Gastrocnemius medialis (tissue), 4 donors: ENCODE measurements around the gene CD46. TPM values are rescaled to one million over a fixed set of nuclear protein-coding genes. Genes with fewer than 3 reads are reported as not detected.
A peak's percentile ranks its signal among the peaks of the same experiment; 100 is the strongest.
"Not testable (repeated sequence)": the region's sequence is repeated elsewhere in the genome, so short reads cannot be mapped to it uniquely, and the experiment has no call there.

Experiments
- ATAC-seq, 2 donors: fragments of 150-250 bp; one replicate each; pipeline ENCODE4 v1.9.1; 2016
- DNase-seq, 2 donors: peaks; one replicate each; pipeline ENCODE4 v3.0.0-alpha.2; 2019
- H3K27ac ChIP-seq, 4 donors: fragments of 200-600 bp; sonication (generic); 1 replicate in 1 of 4; 2 replicates in 3 of 4; pipeline ENCODE4 v1.5.1; 2016 to 2018; ENCODE audit warnings: mild to moderate bottlenecking in 2 of 4, moderate library complexity in 1 of 4
- H3K27me3 ChIP-seq, 3 donors: fragments of 200-600 bp; sonication (generic) in 2 of 3; 1 replicate in 1 of 3; 2 replicates in 2 of 3; pipeline versions ENCODE4 v1.5.1 to v1.6.0; 2016 to 2019; ENCODE audit warnings: mild to moderate bottlenecking in 1 of 3, moderate library complexity in 1 of 3
- H3K36me3 ChIP-seq, 2 donors: fragments of 200-600 bp; sonication (generic) in 1 of 2; one replicate each; pipeline ENCODE4 v1.5.1; 2017 to 2018
- H3K4me1 ChIP-seq, 2 donors: fragments of 200-600 bp; sonication (generic) in 1 of 2; one replicate each; pipeline ENCODE4 v1.5.1; 2016 to 2017; ENCODE audit warnings: mild to moderate bottlenecking in 2 of 2
- H3K4me3 ChIP-seq, 4 donors: fragments of 200-600 bp; sonication (generic) in 3 of 4; 1 replicate in 1 of 4; 2 replicates in 3 of 4; pipeline ENCODE4 v1.5.1; 2016 to 2019; ENCODE audit warnings: mild to moderate bottlenecking in 2 of 4
- H3K9me3 ChIP-seq, 3 donors: fragments of 200-600 bp; sonication (generic) in 2 of 3; 1 replicate in 1 of 3; 2 replicates in 2 of 3; pipeline ENCODE4 v1.5.1; 2016 to 2019
- POLR2A ChIP-seq, 2 donors: fragments of 450-650 bp; IDR thresholded peaks; one replicate each; pipeline ENCODE4 v1.6.1; 2017; ENCODE audit warnings: antibody characterized with exemption in 2 of 2, mild to moderate bottlenecking in 2 of 2, moderate library complexity in 2 of 2
- in situ Hi-C, 4 donors: fragments of 200-750 bp; cut with MboI; loops; one replicate each; pipeline versions ENCODE4 v1.15.0 to v1.8.0; 2017; ENCODE audit warnings: low sequenced_read_pairs in 4 of 4
- intact Hi-C: fragments of 100-400 bp; cut with DNase I; formaldehyde crosslinking; loops from one replicate; pipeline ENCODE4 v1.15.1; 2023; ENCODE audit warnings: low total_unique reads
- total RNA-seq, 4 donors: library from RNA; depleted of rRNA; stranded (reverse); fragments of >200 nt; gene quantifications; one replicate each; pipeline versions ENCODE4 v1.1.0 to v1.2.3, GENCODE V29; 2016
- TF ChIP-seq, protein P1 (sequence below), 5 experiments: fragments of 450-650 bp in 3 of 5; fragments of 200-600 bp in 2 of 5; sonication (generic) in 2 of 5; IDR thresholded peaks in 4 of 5; conservative IDR thresholded peaks in 1 of 5; 1 replicate in 4 of 5; 2 replicates in 1 of 5; pipeline ENCODE4 v1.5.1; 2016 to 2019; ENCODE audit warnings: antibody characterized with exemption in 5 of 5, mild to moderate bottlenecking in 3 of 5, moderate library complexity in 3 of 5

CD46 gene
- total RNA-seq, 4 donors from 2014 or later: 42.1 to 101 (median 80.2) TPM

DNA sequence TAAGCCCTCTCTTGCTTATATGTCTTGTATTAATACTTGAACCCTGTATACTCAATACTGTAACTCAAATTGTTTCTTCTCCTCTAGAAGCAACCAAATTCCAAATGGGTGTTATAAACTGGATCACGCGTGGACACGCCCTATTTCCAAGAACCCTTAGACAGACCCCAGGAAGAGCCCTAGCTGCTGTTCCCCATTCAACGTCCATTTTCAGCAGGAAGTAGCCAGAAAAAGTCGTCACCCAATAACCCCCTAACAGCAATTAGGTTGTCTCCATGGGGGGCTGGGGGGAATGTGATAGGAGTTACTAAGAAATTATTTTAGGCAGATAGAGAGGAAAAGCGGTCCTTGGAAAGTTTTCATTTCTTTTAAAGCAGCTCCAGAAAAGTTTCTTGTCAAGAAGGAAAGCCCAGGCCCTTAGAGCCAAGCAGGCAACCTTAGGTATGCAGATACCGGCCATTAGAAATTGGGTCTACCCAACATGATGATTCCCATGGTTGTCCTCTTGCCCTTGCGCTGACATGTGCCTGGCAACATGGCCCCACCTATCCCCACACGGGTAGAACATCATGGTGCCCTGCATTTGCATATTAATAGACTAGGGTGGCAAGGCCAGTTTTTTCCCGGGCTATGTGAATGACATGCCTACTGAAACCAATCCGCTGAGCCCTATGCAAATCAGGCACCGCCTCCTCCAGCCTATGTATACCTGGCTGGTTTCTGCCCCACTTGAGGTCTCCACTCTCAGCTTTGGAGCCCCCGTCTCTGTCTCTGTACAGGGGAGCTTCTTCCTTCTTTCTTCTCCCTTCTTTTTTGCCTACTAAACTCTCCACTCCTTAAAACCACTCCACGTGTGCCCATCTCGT is 4.0 kb upstream of the CD46 start:
- Histone ChIP-seq H3K4me3 (no peak overlapping the region), H3K9me3 (no peaks in the 10 kb centered on the region), H3K27ac (no peak overlapping the region), H3K4me1 (peaks cover 14 to 17% of the 10 kb centered on the region in 2 donors), H3K27me3 (no peaks in the 10 kb centered on the region), H3K36me3 (no peaks in the 10 kb centered on the region)
- DNase-seq (no peak), ATAC-seq (no peak)
- intact Hi-C loops (no loop called here), in situ Hi-C loops (no loop called here)
- no peak for TF ChIP-seq POLR2A (IDR thresholded peaks at IDR 0.05)
- TF ChIP-seq, protein P1, sequence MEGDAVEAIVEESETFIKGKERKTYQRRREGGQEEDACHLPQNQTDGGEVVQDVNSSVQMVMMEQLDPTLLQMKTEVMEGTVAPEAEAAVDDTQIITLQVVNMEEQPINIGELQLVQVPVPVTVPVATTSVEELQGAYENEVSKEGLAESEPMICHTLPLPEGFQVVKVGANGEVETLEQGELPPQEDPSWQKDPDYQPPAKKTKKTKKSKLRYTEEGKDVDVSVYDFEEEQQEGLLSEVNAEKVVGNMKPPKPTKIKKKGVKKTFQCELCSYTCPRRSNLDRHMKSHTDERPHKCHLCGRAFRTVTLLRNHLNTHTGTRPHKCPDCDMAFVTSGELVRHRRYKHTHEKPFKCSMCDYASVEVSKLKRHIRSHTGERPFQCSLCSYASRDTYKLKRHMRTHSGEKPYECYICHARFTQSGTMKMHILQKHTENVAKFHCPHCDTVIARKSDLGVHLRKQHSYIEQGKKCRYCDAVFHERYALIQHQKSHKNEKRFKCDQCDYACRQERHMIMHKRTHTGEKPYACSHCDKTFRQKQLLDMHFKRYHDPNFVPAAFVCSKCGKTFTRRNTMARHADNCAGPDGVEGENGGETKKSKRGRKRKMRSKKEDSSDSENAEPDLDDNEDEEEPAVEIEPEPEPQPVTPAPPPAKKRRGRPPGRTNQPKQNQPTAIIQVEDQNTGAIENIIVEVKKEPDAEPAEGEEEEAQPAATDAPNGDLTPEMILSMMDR (IDR thresholded peaks at IDR 0.05 in 4 of 5, conservative IDR thresholded peaks at IDR 0.05 in 1 of 5): no peak

DNA sequence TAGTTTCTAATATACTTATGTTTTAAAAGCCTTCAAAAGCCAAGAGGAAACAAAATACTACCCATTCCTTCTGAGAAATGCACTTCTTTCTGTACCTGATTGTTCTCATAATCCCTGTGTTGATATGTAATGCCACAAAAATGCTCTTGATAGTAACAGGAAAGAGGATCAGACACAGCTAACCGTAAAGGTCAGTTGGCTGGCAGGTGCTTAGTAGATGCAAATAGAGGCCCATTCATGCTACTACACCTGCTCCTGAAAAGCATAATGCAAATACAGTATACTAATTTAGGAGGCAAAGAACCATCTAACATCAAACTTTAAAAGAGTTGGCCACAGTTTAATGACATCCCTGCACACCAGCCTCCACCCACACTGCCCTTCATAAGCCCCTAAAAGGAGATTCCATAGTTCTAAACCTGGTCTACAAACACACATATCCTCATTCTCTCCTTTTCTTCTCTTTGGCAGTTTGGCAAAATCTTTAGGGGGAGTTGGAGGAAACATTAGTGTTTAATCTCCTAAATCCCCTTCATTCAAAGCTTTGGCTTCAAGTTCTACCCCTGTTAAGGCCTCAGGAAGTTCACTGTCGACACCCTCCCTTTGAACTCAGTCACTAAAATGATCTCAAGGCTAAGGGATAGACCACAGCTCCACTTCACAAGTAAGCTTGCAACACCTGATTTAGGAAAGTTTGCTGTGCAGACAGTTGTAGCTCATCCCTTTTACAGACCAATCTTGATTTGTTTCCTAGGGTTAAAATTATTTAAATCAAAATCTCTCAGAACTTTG is 2.9 kb upstream of the CD46 start:
- Histone ChIP-seq H3K36me3 (no peaks in the 10 kb centered on the region), H3K27me3 (no peaks in the 10 kb centered on the region), H3K9me3 (no peaks in the 10 kb centered on the region), H3K4me1 (peaks cover 24 to 27% of the 10 kb centered on the region in 2 donors), H3K4me3 (no peak overlapping the region), H3K27ac (no peak overlapping the region)
- intact Hi-C loops: no loop called here
- TF ChIP-seq, protein P1 (IDR thresholded peaks at IDR 0.05 in 4 of 5, conservative IDR thresholded peaks at IDR 0.05 in 1 of 5): no peak
- no peak for TF ChIP-seq POLR2A (IDR thresholded peaks at IDR 0.05)
- DNase-seq: no peak
- in situ Hi-C loops: no loop called here
- ATAC-seq: no peak

DNA sequence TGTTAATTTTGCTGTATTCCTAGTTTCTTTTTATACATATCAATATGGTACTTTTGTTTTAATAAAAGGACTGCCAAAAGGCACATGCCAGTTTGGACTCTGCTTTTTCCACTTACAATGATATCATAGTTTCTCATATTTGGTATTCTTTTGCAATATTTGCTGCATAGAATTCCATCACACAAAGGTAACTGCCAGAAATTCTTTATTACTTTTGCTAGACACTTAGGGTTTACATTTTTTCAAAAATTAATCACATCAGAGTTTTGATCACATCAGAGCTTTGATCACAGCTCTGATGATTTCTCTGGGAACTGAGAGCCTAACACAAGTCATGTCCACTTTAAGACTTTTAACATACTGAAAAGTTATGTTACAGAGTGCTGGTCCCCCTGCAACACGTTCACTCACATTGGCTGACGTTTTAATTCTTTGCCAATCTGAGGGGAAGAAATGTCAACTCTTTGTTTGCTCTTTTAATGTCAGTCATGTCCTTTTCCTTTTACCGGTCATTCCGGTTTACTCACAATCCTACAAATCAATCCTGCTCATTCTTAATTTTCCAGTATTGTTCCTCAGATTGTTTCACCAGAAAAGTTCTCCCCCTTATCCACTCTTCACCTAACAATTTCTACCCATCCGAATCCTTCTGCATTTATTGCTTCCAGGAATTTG is 1.1 kb upstream of the CD46 start:
- Histone ChIP-seq H3K4me1 (peaks cover 43 to 44% of the 10 kb centered on the region in 2 donors), H3K4me3 (peak overlapping the region; percentile 83 to 98 (median 91)), H3K36me3 (no peaks in the 10 kb centered on the region), H3K9me3 (no peaks in the 10 kb centered on the region), H3K27me3 (no peaks in the 10 kb centered on the region), H3K27ac (peak overlapping the region; percentile 90 to 97 (median 92))
- in situ Hi-C loops: no loop called here
- intact Hi-C loops: loop anchor here (2.0 to 5.0 kb wide), 2 partner anchors 46 to 212 kb away; no protein-coding TSS in a partner anchor
- TF ChIP-seq POLR2A (IDR thresholded peaks at IDR 0.05): no peak
- TF ChIP-seq, protein P1 (IDR thresholded peaks at IDR 0.05 in 4 of 5, conservative IDR thresholded peaks at IDR 0.05 in 1 of 5): no peak
- no peak for DNase-seq
- no peak for ATAC-seq

DNA sequence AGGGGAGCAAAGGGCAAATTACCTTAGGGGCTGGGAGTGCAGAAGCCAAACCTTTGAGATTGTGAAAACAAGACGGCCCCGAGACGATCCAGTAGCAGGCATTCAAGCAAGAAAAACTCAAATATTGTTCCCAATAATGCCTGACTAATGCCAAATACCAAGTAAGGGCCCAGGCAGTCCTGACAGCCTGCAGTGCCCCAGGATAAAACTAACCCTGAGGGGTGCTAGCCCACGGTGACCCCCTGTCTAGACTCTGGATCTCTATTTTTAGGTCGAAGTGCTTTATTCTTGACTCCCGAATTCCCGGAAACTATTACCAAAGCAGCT is 428 bp upstream of the CD46 start:
- in situ Hi-C loops, H3K27me3 ChIP-seq, DNase-seq, H3K9me3 ChIP-seq, H3K36me3 ChIP-seq: not testable (repeated sequence)
- Histone ChIP-seq H3K4me3 (peak overlapping the region; percentile 83 to 98 (median 91)), H3K4me1 (peaks cover 47 to 48% of the 10 kb centered on the region in 2 donors), H3K27ac (peak overlapping the region; percentile 90 to 97 (median 92))
- peak in 1 of 2 donors; percentile 13 for ATAC-seq
- intact Hi-C loops: loop anchor here (2.0 to 5.0 kb wide), 2 partner anchors 45 to 211 kb away; no protein-coding TSS in a partner anchor
